ENCODE measurements around the gene UBA3. TPM values are rescaled to one million over a fixed set of nuclear protein-coding genes. Genes with fewer than 3 reads are reported as not detected.

The UBA3 gene
- total RNA-seq, 1 experiment from 2014 or later: 47.1 TPM

DNA sequence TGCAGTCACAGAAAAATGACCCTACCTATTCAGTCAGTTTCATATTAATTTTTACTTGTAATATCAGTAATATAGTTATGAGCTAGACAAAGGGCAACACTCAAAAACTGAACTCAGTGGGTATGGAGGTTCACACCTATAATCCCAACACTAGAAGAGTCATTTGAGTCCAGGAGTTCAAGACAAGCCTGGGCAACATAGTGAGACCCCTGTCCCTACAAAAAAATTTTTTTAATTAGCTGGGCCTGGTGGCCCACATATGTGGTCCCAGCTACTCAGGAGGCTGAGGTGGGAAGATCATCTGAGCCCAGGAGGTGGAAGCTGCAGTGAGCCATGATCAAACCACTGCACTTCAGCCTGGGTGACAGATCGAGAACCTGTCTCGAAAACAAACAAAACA, 31.2 kb downstream of the UBA3 start:
- no peak for TF ChIP-seq TCF7L2 (IDR thresholded peaks at IDR 0.05; ENCODE audit: low read depth, low read length)
- no peak for TF ChIP-seq POLR2AphosphoS5 (IDR thresholded peaks at IDR 0.05; ENCODE audit: low read depth, low read length)
- in situ Hi-C loops (cut with HindIII; ENCODE audit: low pct_unique_long_range_greater_than_20kb, low sequenced_read_pairs): no loop called here
- POLR2A ChIA-PET: no interaction called here
- Histone ChIP-seq H3K27ac (ENCODE audit: low read length) (no peak overlapping the region), H3K9me3 (ENCODE audit: control insufficient read depth, insufficient read depth, low read depth, low read length) (no peaks in the 10 kb centered on the region), H3K36me3 (ENCODE audit: control insufficient read depth, insufficient read depth, low read length) (peaks cover 15% of the 10 kb centered on the region), H3K27me3 (ENCODE audit: control insufficient read depth, insufficient read depth, low read length) (no peaks in the 10 kb centered on the region), H3K4me1 (ENCODE audit: control insufficient read depth, insufficient read depth, low read length) (peaks cover 3% of the 10 kb centered on the region; the same call in 1 of the 2 replicates), H3K4me3 (ENCODE audit: low read depth in 2 of 2, low read length in 2 of 2) (no peak overlapping the region)
- DNase-seq (ENCODE audit: low read depth, low spot score): no peak
- CTCF ChIA-PET: no interaction called here
- intact Hi-C loops (cut with micrococcal nuclease; ENCODE audit: unreplicated experiment): no loop called here
- no TSS peak for BruUV-seq (replicated peaks)
- ATAC-seq: no peak

DNA sequence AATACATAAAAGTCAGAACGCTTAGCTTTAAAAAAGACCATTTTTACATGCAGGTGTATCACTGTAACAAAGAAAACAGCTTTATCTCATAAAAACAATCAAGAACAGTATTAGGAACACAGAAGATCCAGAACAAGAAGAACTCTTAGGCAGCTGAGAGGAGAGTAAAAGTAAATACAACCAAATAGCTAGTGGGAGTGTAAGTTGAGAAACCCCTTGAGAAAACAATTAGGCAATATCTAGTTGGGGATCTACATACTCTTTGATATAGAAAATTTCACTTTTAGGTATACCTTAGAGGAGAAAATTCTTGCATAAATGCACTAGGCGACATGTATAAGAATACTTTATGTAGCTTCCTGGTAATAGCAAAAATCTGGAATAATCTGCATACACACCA, 35.6 kb downstream of the UBA3 start:
- intact Hi-C loops (cut with micrococcal nuclease; ENCODE audit: unreplicated experiment) (no loop called here), in situ Hi-C loops (cut with HindIII; ENCODE audit: low pct_unique_long_range_greater_than_20kb, low sequenced_read_pairs) (no loop called here)
- Histone ChIP-seq H3K4me3 (ENCODE audit: low read depth in 2 of 2, low read length in 2 of 2) (no peak overlapping the region), H3K27ac (ENCODE audit: low read length) (no peak overlapping the region), H3K36me3 (ENCODE audit: control insufficient read depth, insufficient read depth, low read length) (peaks cover 19% of the 10 kb centered on the region), H3K9me3 (ENCODE audit: control insufficient read depth, insufficient read depth, low read depth, low read length) (no peaks in the 10 kb centered on the region), H3K4me1 (ENCODE audit: control insufficient read depth, insufficient read depth, low read length) (no peaks in the 10 kb centered on the region), H3K27me3 (ENCODE audit: control insufficient read depth, insufficient read depth, low read length) (no peaks in the 10 kb centered on the region)
- TF ChIP-seq, protein P1, sequence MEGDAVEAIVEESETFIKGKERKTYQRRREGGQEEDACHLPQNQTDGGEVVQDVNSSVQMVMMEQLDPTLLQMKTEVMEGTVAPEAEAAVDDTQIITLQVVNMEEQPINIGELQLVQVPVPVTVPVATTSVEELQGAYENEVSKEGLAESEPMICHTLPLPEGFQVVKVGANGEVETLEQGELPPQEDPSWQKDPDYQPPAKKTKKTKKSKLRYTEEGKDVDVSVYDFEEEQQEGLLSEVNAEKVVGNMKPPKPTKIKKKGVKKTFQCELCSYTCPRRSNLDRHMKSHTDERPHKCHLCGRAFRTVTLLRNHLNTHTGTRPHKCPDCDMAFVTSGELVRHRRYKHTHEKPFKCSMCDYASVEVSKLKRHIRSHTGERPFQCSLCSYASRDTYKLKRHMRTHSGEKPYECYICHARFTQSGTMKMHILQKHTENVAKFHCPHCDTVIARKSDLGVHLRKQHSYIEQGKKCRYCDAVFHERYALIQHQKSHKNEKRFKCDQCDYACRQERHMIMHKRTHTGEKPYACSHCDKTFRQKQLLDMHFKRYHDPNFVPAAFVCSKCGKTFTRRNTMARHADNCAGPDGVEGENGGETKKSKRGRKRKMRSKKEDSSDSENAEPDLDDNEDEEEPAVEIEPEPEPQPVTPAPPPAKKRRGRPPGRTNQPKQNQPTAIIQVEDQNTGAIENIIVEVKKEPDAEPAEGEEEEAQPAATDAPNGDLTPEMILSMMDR (IDR thresholded peaks at IDR 0.05): no peak
- TF ChIP-seq REST (IDR thresholded peaks at IDR 0.05; ENCODE audit: insufficient read depth in 1 of 2, low read depth in 2 of 2, low read length in 1 of 2): no peak
- TF ChIP-seq SIN3A (IDR thresholded peaks at IDR 0.05; ENCODE audit: borderline replicate concordance, insufficient read depth, low read depth, low read length): no peak
- TF ChIP-seq TCF7L2 (IDR thresholded peaks at IDR 0.05; ENCODE audit: low read depth, low read length): no peak
- TF ChIP-seq POLR2AphosphoS5 (IDR thresholded peaks at IDR 0.05; ENCODE audit: low read depth, low read length): no peak
- ATAC-seq (no peak), DNase-seq (ENCODE audit: low read depth, low spot score) (no peak)
- ChIA-PET POLR2A (no interaction called here), CTCF (no interaction called here)
- no TSS peak for BruUV-seq (replicated peaks)

DNA sequence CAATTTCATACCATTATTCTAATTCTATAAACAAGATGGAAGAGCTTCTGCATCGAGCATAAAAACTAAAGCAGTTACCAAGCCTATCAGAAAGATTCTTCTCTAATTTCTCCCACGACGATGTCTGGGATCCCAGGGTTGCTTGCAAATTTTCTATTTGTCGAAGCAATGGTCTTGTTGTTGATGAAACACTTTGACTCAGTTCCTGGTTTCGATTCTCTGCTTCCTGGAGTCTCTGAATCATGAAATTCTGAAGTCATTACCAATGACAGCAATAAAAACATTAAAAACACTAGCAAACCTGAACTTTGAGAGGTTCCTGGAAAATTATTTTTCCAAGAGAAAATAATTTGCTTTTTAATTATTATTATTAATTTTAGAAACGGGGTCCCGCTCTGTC, 46.7 kb downstream of the UBA3 start:
- CTCF ChIA-PET: no interaction called here
- Histone ChIP-seq H3K9me3 (ENCODE audit: control insufficient read depth, insufficient read depth, low read depth, low read length) (no peaks in the 10 kb centered on the region), H3K36me3 (ENCODE audit: control insufficient read depth, insufficient read depth, low read length) (peaks cover 6% of the 10 kb centered on the region; the same call in 1 of the 2 replicates), H3K4me3 (ENCODE audit: low read depth in 2 of 2, low read length in 2 of 2) (no peak overlapping the region), H3K4me1 (ENCODE audit: control insufficient read depth, insufficient read depth, low read length) (no peaks in the 10 kb centered on the region), H3K27me3 (ENCODE audit: control insufficient read depth, insufficient read depth, low read length) (no peaks in the 10 kb centered on the region), H3K27ac (ENCODE audit: low read length) (no peak overlapping the region)
- intact Hi-C loops (cut with micrococcal nuclease; ENCODE audit: unreplicated experiment): no loop called here
- BruUV-seq (replicated peaks): no TSS peak
- in situ Hi-C loops (cut with HindIII; ENCODE audit: low pct_unique_long_range_greater_than_20kb, low sequenced_read_pairs): no loop called here
- POLR2A ChIA-PET: no interaction called here
- DNase-seq (ENCODE audit: low read depth, low spot score) (peak; percentile 64), ATAC-seq (no peak)
- TF ChIP-seq TCF7L2 (IDR thresholded peaks at IDR 0.05; ENCODE audit: low read depth, low read length) (no peak), REST (IDR thresholded peaks at IDR 0.05; ENCODE audit: insufficient read depth in 1 of 2, low read depth in 2 of 2, low read length in 1 of 2) (no peak), POLR2AphosphoS5 (IDR thresholded peaks at IDR 0.05; ENCODE audit: low read depth, low read length) (no peak), SIN3A (IDR thresholded peaks at IDR 0.05; ENCODE audit: borderline replicate concordance, insufficient read depth, low read depth, low read length) (no peak)
- TF ChIP-seq, protein P1 (IDR thresholded peaks at IDR 0.05): no peak
